Trophoblast cell (in vitro differentiated cells and primary cell): Measurements from ENCODE around the gene CDH1.

Experiments
- DNase-seq, 2 donors: peaks; one replicate each; pipeline ENCODE4 v3.0.0-alpha.2; 2016
- H2AFZ ChIP-seq: 2 replicates; pipeline ENCODE4 v1.6.1; 2013; ENCODE audit warnings: low read length, moderate library complexity, mild to moderate bottlenecking; ENCODE audit not compliant: insufficient read depth, poor library complexity
- H2AK5ac ChIP-seq: 2 replicates; pipeline ENCODE4 v1.6.1; 2013; ENCODE audit warnings: mild to moderate bottlenecking, low read length
- H2BK120ac ChIP-seq: 2 replicates; pipeline ENCODE4 v1.6.1; 2013; ENCODE audit warnings: low read length, mild to moderate bottlenecking, moderate library complexity; ENCODE audit not compliant: insufficient read depth, poor library complexity
- H2BK12ac ChIP-seq: 2 replicates; pipeline ENCODE4 v1.6.1; 2013; ENCODE audit warnings: mild to moderate bottlenecking, low read length, moderate library complexity
- H2BK5ac ChIP-seq: 2 replicates; pipeline ENCODE4 v1.6.1; 2013; ENCODE audit warnings: low read length, low read depth, moderate library complexity, mild to moderate bottlenecking; ENCODE audit not compliant: poor library complexity
- H3K14ac ChIP-seq: 2 replicates; pipeline ENCODE4 v1.6.1; 2013; ENCODE audit warnings: mild to moderate bottlenecking, low read length
- H3K18ac ChIP-seq: 2 replicates; pipeline ENCODE4 v1.6.1; 2013; ENCODE audit warnings: mild to moderate bottlenecking, low read length
- H3K23ac ChIP-seq: 2 replicates; pipeline ENCODE4 v1.6.1; 2013; ENCODE audit warnings: low read length
- H3K27ac ChIP-seq: 2 replicates; pipeline ENCODE4 v1.5.1; 2013; ENCODE audit warnings: low read depth, mild to moderate bottlenecking, inconsistent platforms, low read length, moderate library complexity
- H3K27me3 ChIP-seq: 2 replicates; pipeline ENCODE4 v1.6.1; 2013; ENCODE audit warnings: inconsistent platforms, mild to moderate bottlenecking, low read length, moderate library complexity; ENCODE audit not compliant: insufficient read depth
- H3K36me3 ChIP-seq, 2 experiments: 1 replicate in 1 of 2; 2 replicates in 1 of 2; pipeline ENCODE4 v1.6.1; 2013; ENCODE audit warnings: low read length in 2 of 2, mild to moderate bottlenecking in 2 of 2, moderate library complexity in 1 of 2; ENCODE audit not compliant: insufficient read depth in 2 of 2, control insufficient read depth in 1 of 2
- H3K4ac ChIP-seq: 2 replicates; pipeline ENCODE4 v1.6.1; 2013; ENCODE audit warnings: low read depth, mild to moderate bottlenecking, low read length, moderate library complexity
- H3K4me1 ChIP-seq, 2 experiments: 1 replicate in 1 of 2; 2 replicates in 1 of 2; pipeline ENCODE4 v1.6.1; 2013; ENCODE audit warnings: low read length in 2 of 2, mild to moderate bottlenecking in 2 of 2, moderate library complexity in 1 of 2; ENCODE audit not compliant: insufficient read depth in 2 of 2, control insufficient read depth in 1 of 2
- H3K4me2 ChIP-seq: 2 replicates; pipeline ENCODE4 v1.6.1; 2013; ENCODE audit warnings: inconsistent platforms, mild to moderate bottlenecking, low read length, moderate library complexity
- H3K4me3 ChIP-seq: 2 replicates; pipeline ENCODE4 v1.5.1; 2013; ENCODE audit warnings: mild to moderate bottlenecking, low read depth, low read length, inconsistent platforms
- H3K79me1 ChIP-seq: one replicate; pipeline ENCODE4 v1.6.1; 2013; ENCODE audit warnings: low read length
- H3K79me2 ChIP-seq: 2 replicates; pipeline ENCODE4 v1.6.1; 2013; ENCODE audit warnings: low read length, mild to moderate bottlenecking; ENCODE audit not compliant: control insufficient read depth, insufficient read depth, poor library complexity
- H3K9ac ChIP-seq: 2 replicates; pipeline ENCODE4 v1.6.1; 2013; ENCODE audit warnings: mild to moderate bottlenecking, low read length
- H3K9me3 ChIP-seq: 2 replicates; pipeline ENCODE4 v1.6.1; 2013; ENCODE audit warnings: low read depth, mild to moderate bottlenecking, control low read depth, inconsistent platforms, low read length; ENCODE audit not compliant: insufficient read depth
- H4K12ac ChIP-seq: 2 replicates; pipeline ENCODE4 v1.6.1; 2013; ENCODE audit warnings: low read depth, mild to moderate bottlenecking, low read length, moderate library complexity
- H4K8ac ChIP-seq: 2 replicates; pipeline ENCODE4 v1.6.1; 2013; ENCODE audit warnings: low read depth, mild to moderate bottlenecking, low read length, moderate library complexity
- H4K91ac ChIP-seq: one replicate; pipeline ENCODE4 v1.6.1; 2013; ENCODE audit warnings: low read depth, mild to moderate bottlenecking, low read length, moderate library complexity
- WGBS: extraction: QIAGEN DNeasy Blood & Tissue Kit; methylation state at CpG from one replicate; pipeline ENCODE4 v1.1.7; 2013; ENCODE audit warnings: missing lambda C conversion rate; ENCODE audit not compliant: insufficient read length, insufficient coverage; ENCODE audit errors: extremely low coverage; 5-methylcytosine and 5-hydroxymethylcytosine counted together

Gene CDH1

GRCh38 chr16:68740628-68741346 lies 3.7 kb downstream of the CDH1 start:
- WGBS: no CpG with 5 or more reads among the region's 9 CpGs
- Histone ChIP-seq H2AK5ac (peak overlapping the region; percentile 19), H3K23ac (no peak overlapping the region), H3K4ac (peak overlapping the region; percentile 73), H3K4me3 (no peak overlapping the region), H3K4me2 (no peak overlapping the region), H3K4me1 (peaks cover 32 to 38% of the 10 kb centered on the region in 2 experiments), H3K9me3 (peaks cover 1% of the 10 kb centered on the region), H2BK120ac (no peak overlapping the region), H3K27ac (no peak overlapping the region), H2BK5ac (peak overlapping the region; percentile 18), H3K14ac (no peak overlapping the region), H2AFZ (no peak overlapping the region), H3K27me3 (no peaks in the 10 kb centered on the region), H3K18ac (no peak overlapping the region), H4K12ac (no peak overlapping the region), H2BK12ac (no peak overlapping the region), H3K79me2 (peaks cover 21% of the 10 kb centered on the region), H3K79me1 (peaks cover 24% of the 10 kb centered on the region), H3K9ac (no peak overlapping the region), H4K8ac (no peak overlapping the region), H3K36me3 (peaks cover 0 to 7% of the 10 kb centered on the region in 2 experiments), H4K91ac (no peak overlapping the region)
- DNase-seq: no peak

- no peak for DNase-seq
- peak overlapping the region; percentile 63 for H2BK12ac ChIP-seq
- no peak overlapping the region for H4K12ac ChIP-seq
- H2AFZ ChIP-seq: no peak overlapping the region
- H3K9ac ChIP-seq: no peak overlapping the region
- no peak overlapping the region for H3K18ac ChIP-seq
- H3K27me3 ChIP-seq: no peaks in the 10 kb centered on the region
- WGBS: no CpG with 5 or more reads among the region's 4 CpGs
- H3K14ac ChIP-seq: no peak overlapping the region
- H2BK120ac ChIP-seq: peak overlapping the region; percentile 22
- H3K4me2 ChIP-seq: no peak overlapping the region
- H2BK5ac ChIP-seq: no peak overlapping the region
- no peak overlapping the region for H2AK5ac ChIP-seq
- peaks cover 13% of the 10 kb centered on the region for H3K79me1 ChIP-seq
- no peak overlapping the region for H4K8ac ChIP-seq
- peaks cover 29 to 35% of the 10 kb centered on the region in 2 experiments for H3K4me1 ChIP-seq
- H4K91ac ChIP-seq: no peak overlapping the region
- H3K27ac ChIP-seq: peak overlapping the region; percentile 20
- no peak overlapping the region for H3K4me3 ChIP-seq
- no peaks in the 10 kb centered on the region for H3K9me3 ChIP-seq
- no peak overlapping the region for H3K23ac ChIP-seq
- H3K79me2 ChIP-seq: peaks cover 18% of the 10 kb centered on the region
- peaks cover 5 to 7% of the 10 kb centered on the region in 2 experiments for H3K36me3 ChIP-seq
- peak overlapping the region; percentile 23 for H3K4ac ChIP-seq
These were observed 6.6 kb downstream of the CDH1 start for GRCh38 chr16:68743664-68744063.

GRCh38 chr16:68744744-68745280 lies 7.7 kb downstream of the CDH1 start:
- Histone ChIP-seq H4K91ac (peak overlapping the region; percentile 89), H3K14ac (no peak overlapping the region), H3K4ac (peak overlapping the region; percentile 39), H3K36me3 (peaks cover 7 to 13% of the 10 kb centered on the region in 2 experiments), H2AK5ac (no peak overlapping the region), H3K4me1 (peaks cover 27 to 35% of the 10 kb centered on the region in 2 experiments), H4K8ac (peak overlapping the region; percentile 45), H3K27me3 (no peaks in the 10 kb centered on the region), H3K79me1 (peaks cover 13% of the 10 kb centered on the region), H3K9me3 (no peaks in the 10 kb centered on the region), H3K4me3 (peak overlapping the region; percentile 45), H2BK120ac (peak overlapping the region; percentile 77), H2BK12ac (peak overlapping the region; percentile 66), H3K9ac (no peak overlapping the region), H2BK5ac (peak overlapping the region; percentile 62), H3K4me2 (peak overlapping the region; percentile 67), H3K79me2 (peaks cover 21% of the 10 kb centered on the region), H2AFZ (no peak overlapping the region), H4K12ac (no peak overlapping the region), H3K27ac (peak overlapping the region; percentile 88), H3K23ac (no peak overlapping the region), H3K18ac (no peak overlapping the region)
- WGBS: no CpG with 5 or more reads among the region's 11 CpGs
- DNase-seq: peak; percentile 96 to 99

- peak; percentile 46 to 67 for DNase-seq
- H3K27ac ChIP-seq: no peak overlapping the region
These were observed 9.9 kb downstream of the CDH1 start for GRCh38 chr16:68746951-68747350.

More at GRCh38 chr16:68746951-68747350, 9.9 kb downstream of the CDH1 start:
- Histone ChIP-seq H3K14ac (no peak overlapping the region), H3K36me3 (peaks cover 12 to 17% of the 10 kb centered on the region in 2 experiments), H3K9me3 (no peaks in the 10 kb centered on the region), H2AK5ac (no peak overlapping the region), H4K12ac (no peak overlapping the region), H2BK120ac (no peak overlapping the region), H3K4ac (no peak overlapping the region), H2BK5ac (no peak overlapping the region), H3K4me1 (peaks cover 20 to 22% of the 10 kb centered on the region in 2 experiments), H4K8ac (no peak overlapping the region), H3K27me3 (no peaks in the 10 kb centered on the region), H3K79me2 (peaks cover 22% of the 10 kb centered on the region), H3K79me1 (peaks cover 12% of the 10 kb centered on the region), H4K91ac (no peak overlapping the region), H3K4me3 (no peak overlapping the region), H2BK12ac (no peak overlapping the region), H3K4me2 (no peak overlapping the region), H3K18ac (no peak overlapping the region), H3K9ac (no peak overlapping the region), H3K23ac (no peak overlapping the region), H2AFZ (no peak overlapping the region)
